C4-2B (cell line): ENCODE data around the gene MTMR3.

Source experiments
- CTCF ChIP-seq: fragments of 450-650 bp; conservative IDR thresholded peaks from 2 replicates; pipeline ENCODE4 v1.5.1; 2017; ENCODE audit warnings: mild to moderate bottlenecking
- ZFX ChIP-seq: fragments of 450-650 bp; IDR thresholded peaks from 2 replicates; pipeline ENCODE4 v1.6.1; 2017

GRCh38 chr22:29871684-29872083 lies 11.3 kb upstream of the MTMR3 start:
- no peak for TF ChIP-seq CTCF
- no peak for TF ChIP-seq ZFX
